Non-pigmented ciliary epithelial cell (primary cell): ENCODE measurements around the gene IL17F.
A peak's percentile ranks its signal among the peaks of the same experiment; 100 is the strongest.

ENCODE experiments used
- DNase-seq: peaks from one replicate; pipeline ENCODE4 v3.0.0-alpha.2; 2010; ENCODE audit warnings: low read depth

Gene IL17F

GRCh38 chr6:52244400-52244799, at the start of gene IL17F:
Gene IL17F, minus strand, starts transcription at chr6:52244500. Its CDS starts 71 bp downstream, at chr6:52244429.
- no peak for DNase-seq

- DNase-seq, result no peak
These were observed 48.8 kb upstream of the IL17F start for GRCh38 chr6:52293067-52293466.

- DNase-seq, result no peak
These were observed 44.5 kb upstream of the IL17F start for GRCh38 chr6:52288841-52289240.

GRCh38 chr6:52288216-52288615, 43.9 kb upstream of the IL17F start:
- no peak for DNase-seq

- DNase-seq, result peak; percentile 37
These were observed 42.6 kb upstream of the IL17F start for GRCh38 chr6:52286798-52287432.

- no peak for DNase-seq
These were observed 41.1 kb upstream of the IL17F start for GRCh38 chr6:52285177-52286068.

- DNase-seq, result peak; percentile 98
These were observed 40.3 kb upstream of the IL17F start, which contains the start of gene MCM3 for GRCh38 chr6:52284460-52285176. Gene MCM3, minus strand, starts transcription at chr6:52284742. Its CDS starts 68 bp downstream, at chr6:52284674.

GRCh38 chr6:52284131-52284459, 39.8 kb upstream of the IL17F start:
- no peak for DNase-seq

- no peak for DNase-seq
These were observed 38.8 kb upstream of the IL17F start for GRCh38 chr6:52283111-52283510.

- DNase-seq, result no peak
These were observed 31.8 kb upstream of the IL17F start for GRCh38 chr6:52276130-52276529.

- DNase-seq, result no peak
These were observed 27.7 kb upstream of the IL17F start for GRCh38 chr6:52271852-52272460.

- DNase-seq, result no peak
These were observed 19.6 kb upstream of the IL17F start for GRCh38 chr6:52263709-52264540.

GRCh38 chr6:52262620-52263344, 18.5 kb upstream of the IL17F start:
- no peak for DNase-seq

- peak; percentile 28 for DNase-seq
These were observed 16.9 kb upstream of the IL17F start for GRCh38 chr6:52261229-52261628.

GRCh38 chr6:52260634-52261033, 16.3 kb upstream of the IL17F start:
- DNase-seq, result no peak

GRCh38 chr6:52255434-52255833, 11.1 kb upstream of the IL17F start:
- no peak for DNase-seq

- DNase-seq, result no peak
These were observed 10.6 kb upstream of the IL17F start for GRCh38 chr6:52254731-52255378.

- DNase-seq, result no peak
These were observed 9.2 kb upstream of the IL17F start for GRCh38 chr6:52253494-52253893.

- no peak for DNase-seq
These were observed 6.8 kb upstream of the IL17F start for GRCh38 chr6:52251113-52251512.

- DNase-seq, result no peak
These were observed 4.8 kb upstream of the IL17F start for GRCh38 chr6:52249078-52249477.
